HG03135 (cell line): ENCODE data around the gene DHX35.
A peak's percentile ranks its signal among the peaks of the same experiment; 100 is the strongest.

Source experiments
- ATAC-seq: cut with Tn5 transposase; IDR thresholded peaks from one replicate; pipeline ENCODE4 v1.9.1; 2021; ENCODE audit warnings: mild to moderate bottlenecking, moderate library complexity; ENCODE audit not compliant: unreplicated experiment

DHX35 gene, protein sequence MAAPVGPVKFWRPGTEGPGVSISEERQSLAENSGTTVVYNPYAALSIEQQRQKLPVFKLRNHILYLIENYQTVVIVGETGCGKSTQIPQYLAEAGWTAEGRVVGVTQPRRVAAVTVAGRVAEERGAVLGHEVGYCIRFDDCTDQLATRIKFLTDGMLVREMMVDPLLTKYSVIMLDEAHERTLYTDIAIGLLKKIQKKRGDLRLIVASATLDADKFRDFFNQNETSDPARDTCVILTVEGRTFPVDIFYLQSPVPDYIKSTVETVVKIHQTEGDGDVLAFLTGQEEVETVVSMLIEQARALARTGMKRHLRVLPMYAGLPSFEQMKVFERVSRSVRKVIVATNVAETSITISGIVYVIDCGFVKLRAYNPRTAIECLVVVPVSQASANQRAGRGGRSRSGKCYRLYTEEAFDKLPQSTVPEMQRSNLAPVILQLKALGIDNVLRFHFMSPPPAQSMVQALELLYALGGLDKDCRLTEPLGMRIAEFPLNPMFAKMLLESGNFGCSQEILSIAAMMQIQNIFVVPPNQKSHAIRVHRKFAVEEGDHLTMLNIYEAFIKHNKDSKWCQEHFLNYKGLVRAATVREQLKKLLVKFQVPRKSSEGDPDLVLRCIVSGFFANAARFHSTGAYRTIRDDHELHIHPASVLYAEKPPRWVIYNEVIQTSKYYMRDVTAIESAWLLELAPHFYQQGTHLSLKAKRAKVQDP

DNA sequence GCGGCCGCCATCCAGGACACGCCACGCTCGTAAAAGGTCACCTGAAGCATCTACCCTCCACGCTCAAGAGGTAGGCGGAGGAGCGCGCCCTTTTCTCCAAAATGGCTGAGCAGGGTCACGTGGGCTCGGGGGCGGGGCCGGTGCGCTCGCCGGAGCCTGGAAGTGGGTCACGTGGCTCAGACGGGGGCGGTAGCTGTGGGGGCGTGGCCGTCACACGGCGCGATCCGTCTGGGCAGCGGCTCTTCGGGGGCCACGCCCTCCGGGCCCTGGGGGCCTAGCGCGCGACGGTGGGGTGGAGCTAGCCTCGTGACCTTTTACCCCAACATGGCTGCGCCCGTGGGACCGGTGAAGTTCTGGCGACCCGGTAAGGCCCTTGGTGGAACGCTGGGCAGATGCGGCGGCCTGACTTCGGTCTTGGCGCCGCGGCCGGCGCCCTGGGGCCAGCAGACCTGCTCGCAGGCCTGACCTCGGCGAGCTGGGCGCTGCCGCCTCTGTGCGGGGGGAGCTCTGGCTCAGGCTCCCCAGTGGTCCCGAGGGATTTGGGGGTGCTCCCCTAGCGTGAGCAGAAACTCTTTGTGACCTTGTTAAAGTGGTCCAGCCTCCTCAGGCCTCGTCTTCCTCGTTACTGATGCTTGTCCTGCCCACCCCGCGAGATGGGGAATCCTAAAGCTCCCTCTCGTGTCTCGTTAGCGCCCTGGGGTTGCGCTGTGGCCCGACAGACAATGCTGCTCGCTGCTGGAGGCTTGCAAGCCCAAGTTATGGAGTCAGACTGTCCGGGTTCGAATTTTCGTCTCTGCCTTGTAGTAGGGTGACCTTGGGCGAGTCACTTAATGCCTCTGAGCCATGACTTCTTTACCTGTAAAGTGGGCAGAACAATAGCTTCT lies at the start of gene DHX35:
TSS of gene DHX35 (plus strand) at position 301 of the 884 bp plus-strand sequence. CDS start at position 325, 24 bp downstream.
- ATAC-seq, result peak; percentile 95

DNA sequence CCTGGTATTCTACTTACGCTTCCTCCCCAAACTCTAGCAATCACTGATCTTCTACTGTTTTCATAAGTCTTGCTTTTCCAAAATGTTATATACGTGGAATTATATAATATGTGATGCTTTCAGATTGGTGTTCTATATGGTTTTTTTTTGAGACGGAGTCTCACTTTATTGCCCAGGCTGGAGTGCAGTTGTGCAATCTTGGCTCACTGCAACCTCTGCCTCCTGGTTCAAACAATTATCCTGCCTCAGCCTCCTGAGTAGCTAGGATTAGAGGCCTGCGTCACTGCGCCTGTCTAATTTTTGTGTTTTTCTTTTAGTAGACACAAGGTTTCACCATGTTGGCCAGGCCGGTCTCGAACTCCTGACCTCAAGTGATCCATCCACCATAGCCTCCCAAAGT lies 46.8 kb upstream of the DHX35 start:
- no peak for ATAC-seq

DNA sequence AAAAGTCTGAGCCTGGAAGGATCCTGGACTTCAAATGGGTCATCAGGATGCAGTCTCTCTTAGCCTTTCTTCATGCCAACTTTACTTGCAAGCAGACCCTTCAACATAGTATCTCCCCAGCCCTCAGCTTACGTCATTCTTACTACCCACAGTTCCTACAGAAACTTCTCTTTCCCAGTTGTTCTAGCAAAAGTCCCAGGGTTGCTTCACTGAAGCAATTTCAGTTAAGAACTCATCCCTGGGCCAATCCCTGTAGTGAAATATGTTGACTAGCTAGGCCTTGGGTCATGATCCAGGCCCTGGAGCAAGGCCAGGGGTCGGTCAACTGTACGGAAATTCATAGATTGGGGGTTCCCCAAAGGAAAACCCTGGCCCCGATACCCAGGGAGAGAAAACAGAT lies 44.5 kb upstream of the DHX35 start:
- ATAC-seq, result no peak

DNA sequence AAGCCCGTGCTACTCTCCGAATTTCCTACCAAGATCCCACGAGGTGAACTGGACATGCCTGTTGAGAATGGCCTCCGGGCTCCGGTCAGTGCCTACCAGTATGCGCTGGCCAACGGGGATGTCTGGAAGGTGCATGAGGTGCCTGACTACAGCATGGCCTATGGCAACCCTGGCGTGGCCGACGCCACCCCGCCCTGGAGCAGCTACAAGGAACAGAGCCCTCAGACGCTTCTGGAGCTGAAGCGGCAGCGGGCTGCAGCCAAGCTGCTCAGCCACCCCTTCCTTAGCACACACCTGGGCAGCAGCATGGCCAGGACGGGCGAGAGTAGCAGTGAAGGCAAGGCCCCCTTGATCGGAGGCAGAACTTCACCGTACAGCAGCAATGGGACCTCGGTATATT lies 44.0 kb upstream of the DHX35 start:
- ATAC-seq, result no peak

DNA sequence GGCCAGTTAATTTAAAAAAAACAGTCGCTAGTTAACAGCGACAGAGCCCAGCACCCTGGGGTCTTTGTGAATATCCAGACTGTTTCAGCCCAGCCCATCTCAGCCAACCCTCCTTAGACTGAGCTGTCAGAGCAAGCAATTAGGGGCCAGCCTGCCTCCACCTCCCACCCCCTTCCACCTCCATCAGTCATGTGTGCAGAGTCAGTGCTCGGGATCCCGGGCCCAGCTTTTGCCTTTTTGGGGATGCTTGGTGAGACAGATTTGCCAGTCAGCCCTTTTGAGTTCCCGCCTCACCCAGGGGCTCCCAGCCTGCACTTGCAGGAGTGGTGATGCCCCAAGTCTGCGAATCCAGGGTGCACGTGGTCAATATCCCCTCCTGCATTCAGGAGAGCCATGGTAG lies 42.5 kb upstream of the DHX35 start:
- ATAC-seq, result no peak

DNA sequence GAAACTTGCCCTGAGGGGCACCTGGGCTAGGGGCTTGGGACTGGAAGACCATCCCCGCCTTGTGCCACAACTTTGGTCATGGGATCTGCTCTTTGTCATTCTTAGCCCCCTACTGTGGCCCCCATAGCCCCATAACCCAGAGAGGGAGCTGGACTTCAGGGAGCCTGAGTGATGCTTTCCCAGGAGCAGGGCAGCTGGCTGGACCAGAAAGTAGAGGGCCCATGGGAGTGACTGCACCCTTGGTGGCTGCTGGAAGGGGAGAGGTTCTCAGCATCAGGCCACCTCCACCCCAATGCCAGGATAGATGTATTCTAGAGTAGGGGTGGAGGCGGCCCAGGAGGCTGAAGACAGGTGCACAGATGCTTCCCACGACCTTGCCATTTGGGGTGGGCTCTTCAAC lies 41.7 kb upstream of the DHX35 start:
- ATAC-seq, result no peak

DNA sequence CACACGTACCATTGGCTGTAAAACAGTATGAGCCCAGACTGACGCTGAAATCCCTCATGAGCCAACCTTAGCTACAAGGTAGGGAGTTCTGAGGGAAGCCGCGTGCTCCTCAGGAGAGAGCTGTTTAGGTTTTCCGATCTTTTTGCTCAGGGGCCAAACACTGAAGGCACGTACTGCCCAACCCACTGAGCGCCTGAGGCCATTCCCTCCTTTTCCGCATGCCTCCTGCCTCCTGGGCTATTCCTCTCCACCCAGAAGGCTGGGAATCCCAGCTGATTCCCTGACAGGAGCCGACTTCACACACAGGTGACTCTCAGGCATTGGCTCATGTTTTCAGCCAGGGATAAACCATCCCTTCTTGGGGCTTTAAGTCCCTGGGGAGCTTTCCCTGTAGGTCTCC lies 41.3 kb upstream of the DHX35 start:
- ATAC-seq, result no peak

DNA sequence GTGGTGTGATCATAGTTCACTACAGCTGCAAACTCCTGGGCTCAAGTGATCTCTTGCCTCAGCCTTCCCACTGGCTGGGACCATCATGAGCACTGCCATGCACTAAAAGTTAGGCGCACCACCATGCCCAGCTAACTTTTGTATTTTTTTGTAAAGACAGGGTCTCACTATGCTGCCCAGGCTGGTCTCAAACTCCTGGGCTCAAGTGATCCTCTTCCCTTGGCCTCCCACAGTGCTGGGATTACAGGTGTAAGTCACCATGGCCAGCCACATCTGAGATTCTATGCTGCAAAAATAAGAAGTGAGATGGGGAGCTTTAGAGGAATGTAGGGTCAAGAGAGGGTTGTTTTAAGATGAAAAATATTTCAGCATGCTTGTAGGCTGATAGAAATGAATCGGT lies 37.4 kb upstream of the DHX35 start:
- ATAC-seq, result no peak

DNA sequence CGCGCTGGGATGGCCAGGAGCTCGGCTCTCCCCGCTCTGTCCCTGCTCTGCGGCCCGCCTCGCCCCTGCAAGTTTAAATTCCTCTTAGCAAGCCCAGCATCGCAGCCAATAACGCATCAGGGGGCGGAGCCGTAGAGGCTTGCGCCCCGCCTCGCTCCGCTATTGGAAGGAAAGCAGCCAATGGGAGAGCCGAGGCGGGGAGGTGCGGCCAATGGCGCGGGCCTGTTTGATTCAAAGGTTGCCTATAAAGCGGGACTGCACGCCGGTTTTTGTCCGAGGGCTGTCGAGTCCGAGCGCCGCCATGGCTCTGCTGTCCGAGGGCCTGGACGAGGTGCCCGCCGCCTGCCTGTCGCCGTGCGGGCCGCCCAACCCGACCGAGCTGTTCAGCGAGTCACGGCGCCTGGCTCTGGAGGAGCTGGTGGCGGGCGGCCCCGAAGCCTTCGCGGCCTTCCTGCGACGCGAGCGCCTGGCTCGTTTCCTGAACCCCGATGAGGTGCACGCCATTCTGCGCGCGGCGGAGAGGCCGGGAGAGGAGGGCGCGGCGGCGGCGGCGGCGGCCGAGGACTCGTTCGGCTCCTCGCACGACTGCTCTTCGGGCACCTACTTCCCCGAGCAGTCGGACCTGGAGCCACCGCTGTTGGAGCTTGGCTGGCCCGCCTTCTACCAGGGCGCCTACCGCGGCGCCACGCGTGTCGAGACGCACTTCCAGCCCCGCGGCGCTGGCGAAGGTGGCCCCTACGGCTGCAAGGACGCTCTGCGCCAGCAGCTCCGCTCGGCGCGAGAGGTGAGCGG lies 35.8 kb upstream of the DHX35 start, which contains the start of gene FAM83D:
TSS of gene FAM83D (plus strand) at position 276 of the 792 bp plus-strand sequence. CDS start at position 302, 26 bp downstream.
- peak; percentile 94 for ATAC-seq

DNA sequence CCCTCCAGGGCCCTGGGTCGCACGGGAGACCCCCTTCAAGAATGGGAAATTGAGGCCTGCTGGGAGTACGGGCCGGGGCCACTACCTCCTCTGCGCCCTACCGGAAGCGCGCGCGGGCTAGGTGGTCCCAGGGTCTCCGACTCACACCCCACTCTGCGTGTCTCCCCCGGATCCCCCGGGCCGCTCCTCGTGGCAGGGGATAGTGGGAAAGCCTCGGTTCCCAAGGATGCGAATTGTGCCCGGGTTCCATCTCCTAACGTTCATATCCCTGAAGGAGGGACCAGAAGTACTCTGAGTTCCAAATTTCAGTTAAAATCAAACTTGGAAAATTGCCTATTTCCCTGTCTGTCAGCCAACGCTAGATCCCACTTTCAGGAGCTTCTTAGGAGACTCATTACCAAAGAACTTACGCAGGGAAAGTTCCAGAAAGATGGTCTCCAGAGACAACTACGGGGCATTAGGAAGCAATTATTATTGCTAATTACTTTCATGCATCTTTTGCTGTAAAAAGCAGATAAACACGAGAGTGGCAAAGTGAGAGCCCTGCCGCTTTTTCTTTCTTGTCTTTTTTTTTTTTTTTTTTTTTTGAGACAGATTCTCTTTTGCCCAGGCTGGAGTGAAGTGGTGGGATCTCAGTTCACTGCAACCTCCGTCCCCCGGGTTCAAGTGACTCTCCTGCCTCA lies 35.1 kb upstream of the DHX35 start:
- peak; percentile 1 for ATAC-seq

DNA sequence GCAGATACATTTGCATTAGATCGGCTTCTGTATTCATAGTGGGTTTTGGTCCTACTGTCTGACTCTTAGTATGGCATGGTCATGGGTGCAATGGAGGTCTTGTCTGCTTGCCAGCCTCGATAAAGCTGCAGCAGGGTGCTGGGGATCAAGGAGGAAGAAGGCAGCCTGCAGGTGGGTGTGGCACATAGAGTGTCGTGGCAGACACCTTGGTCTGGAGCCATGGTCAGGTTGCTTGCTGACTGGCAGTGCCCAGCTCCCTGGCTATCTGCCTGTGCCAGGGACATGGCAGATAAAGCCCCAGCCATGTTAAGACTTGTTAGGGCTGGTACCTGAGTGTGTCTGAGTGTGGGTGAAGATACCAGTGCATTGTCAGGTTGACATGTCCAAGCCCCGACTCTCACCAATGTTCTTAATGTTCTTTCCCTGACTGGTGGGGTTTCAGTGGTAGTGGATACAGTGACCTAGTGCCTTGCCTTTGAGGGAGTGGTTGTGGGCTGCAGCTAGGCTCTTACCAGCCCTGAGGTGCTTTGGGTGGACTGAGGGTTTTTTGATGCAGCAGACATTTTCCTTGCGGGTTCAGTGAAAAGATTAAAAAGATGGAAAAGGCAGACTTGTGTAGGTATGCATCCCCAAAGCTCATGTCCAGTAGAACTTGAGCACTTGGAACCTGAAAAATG lies 34.1 kb upstream of the DHX35 start:
- ATAC-seq, result no peak

DNA sequence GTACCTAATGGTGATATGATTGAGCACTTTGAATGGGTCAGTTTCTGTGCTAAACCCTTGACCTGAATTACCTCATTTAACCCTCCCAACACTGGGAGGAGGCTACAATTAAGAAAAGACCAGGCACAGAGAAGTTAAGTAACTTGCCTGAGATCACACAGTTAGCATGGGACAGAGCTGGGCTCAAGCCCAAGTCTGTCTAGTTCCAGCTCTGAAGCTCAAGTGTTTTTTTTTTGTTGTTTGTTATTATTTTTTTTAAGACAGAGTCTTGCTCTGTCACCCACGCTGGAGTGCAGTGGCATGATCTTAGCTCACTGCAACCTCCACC lies 31.9 kb upstream of the DHX35 start:
- no peak for ATAC-seq

DNA sequence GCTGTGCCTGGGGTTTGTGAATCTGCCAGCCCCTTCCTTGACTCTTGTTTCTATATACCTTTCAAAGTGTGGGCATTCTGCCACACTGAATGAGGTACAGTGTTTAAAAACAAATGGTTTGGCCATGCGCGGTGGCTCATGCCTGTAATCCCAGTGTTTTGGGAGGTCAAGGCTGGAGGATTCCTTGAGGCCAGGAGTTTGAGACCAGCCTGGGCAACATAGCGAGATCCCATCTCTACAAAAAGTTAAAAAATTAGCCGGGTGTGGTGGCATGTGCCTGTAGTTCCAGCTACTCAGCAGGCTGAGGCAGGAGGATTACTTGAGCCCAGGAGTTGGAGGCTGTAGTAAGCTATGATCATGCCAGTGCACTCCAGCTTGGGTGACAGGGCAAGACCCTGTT lies 30.2 kb upstream of the DHX35 start:
- ATAC-seq, result no peak

DNA sequence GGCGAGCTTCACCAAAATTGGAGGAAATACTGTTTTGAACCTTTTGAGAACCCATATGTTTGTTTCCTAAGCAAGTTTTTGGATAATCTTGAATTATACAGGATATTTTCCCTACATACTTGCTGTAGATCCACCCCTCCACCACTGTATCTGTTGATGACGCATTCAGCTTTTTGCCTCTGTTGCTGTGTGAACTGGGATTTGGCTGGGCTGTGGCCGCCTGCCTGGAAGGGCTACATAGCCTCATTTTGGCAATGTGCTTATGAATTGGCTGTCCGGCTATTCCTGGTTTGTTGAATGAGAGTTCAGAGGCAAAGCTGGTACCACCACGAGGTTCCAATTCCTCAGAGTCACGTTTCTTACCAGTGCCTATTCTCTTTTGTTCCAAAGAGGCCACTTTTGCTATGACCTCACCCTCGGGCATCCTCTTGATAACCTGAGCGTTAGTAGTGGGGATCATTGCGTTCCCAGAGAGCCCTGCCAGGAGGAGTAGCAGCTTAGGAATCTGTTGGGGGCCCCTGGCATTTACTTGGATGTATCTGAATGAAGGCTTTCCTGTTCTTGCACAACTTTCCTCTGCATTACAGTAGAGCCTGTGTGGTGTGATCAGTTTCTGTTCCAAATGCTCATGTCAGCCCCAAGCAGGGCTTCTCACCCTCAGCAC lies 29.6 kb upstream of the DHX35 start:
- ATAC-seq, result no peak

DNA sequence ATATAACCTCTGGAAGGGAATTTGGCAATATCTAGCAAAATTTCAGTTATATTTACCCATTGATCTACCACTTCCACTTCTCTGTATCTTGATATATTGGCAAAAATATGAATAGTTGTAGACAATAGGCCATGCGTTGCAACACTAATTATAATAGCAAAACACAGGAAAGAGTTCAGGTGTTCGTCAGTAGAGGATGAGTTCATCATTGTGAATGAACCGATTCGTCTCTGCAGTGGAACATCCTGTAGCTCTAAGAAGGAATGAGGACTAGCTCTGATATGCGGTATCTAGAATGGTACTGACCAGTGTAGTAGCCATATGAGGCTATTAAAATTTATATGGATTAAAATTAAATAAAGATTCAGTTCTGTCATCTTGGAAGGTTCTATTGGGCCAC lies 27.6 kb upstream of the DHX35 start:
- no peak for ATAC-seq

DNA sequence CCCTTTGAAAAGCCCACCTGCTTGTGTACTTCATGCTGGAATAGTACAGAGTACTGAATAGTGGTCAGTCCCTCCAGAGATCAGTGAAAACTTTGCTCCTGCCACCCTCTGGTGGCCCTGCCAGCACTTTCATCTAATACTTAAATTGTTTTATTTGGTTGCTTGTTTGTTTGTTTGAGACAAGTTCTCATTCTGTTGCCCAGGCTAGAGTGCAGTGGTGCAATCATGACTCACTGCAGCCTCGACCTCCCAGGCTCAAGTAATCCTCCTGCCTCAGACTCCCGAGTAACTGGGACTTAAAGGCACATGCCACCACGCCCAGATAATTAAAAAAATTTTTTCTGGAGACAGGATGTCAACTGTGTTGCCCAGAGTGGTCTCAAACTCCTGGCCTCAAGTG lies 26.9 kb upstream of the DHX35 start:
- no peak for ATAC-seq

DNA sequence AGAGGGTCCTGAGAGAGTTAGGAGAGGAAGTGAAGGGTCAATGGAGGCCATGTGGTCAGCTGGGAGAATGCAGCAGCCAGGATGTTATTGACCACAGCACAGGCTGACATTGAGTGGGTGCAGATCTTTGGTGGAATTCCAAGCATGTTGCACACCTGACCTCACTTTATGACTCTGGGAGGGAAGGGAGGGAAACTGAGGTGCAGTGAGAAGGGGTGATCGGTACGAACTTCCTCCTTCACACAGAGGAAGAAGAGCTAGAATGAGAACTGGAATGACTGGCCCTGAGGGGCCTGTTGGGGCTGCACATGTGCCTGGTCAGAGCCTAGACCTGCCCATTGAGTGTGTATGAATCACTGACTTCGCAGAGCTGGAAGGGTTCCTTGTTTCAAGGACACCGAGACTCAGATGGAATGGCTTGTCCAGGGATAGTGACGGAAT lies 26.2 kb upstream of the DHX35 start:
- no peak for ATAC-seq

DNA sequence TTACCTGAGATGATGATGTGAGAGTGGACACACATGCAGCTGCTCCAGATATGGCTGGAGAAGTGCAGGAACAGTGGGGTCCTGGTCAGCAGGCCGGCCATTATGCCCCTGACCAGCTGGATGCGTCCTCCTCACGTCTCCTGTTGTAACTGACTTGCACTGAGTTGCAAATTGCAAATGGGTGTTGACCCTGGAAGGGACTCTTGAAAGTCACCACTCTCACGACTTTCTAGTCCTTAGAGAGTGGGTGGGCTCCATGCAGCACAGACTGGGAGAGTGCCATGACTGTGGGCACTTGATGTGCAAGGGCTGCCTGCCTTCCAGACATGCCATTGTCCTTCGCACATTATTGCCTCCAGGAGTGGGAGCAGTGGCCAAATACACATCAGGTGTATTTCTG lies 25.1 kb upstream of the DHX35 start:
- no peak for ATAC-seq

DNA sequence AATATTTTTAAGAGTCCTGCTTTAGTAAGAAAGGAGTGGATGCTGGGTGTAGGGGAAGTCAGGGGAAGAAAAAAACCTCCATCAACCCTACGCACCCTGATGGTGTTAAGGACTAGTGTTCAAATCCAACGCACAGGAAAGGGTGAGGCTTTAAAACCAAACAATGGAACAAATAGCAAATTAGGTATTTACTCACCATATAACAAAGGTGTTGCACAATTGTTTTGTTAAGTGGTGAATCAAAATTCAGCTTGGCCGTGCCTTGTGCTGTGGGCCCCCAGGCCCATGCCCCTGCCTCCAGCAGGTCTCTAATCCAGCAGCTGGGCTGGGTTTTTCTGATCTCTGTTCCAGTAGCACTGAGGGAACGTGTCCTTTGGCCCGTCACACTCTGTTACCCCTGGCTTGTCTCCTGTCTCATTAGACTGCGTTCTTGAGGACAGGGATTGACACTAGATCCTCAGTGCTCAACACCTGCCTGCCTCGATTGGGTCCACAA lies 24.1 kb upstream of the DHX35 start:
- ATAC-seq, result no peak
